ENCODE measurements around the gene PPM1K. TPM values are rescaled to one million over a fixed set of nuclear protein-coding genes. Genes with fewer than 3 reads are reported as not detected.

Gene PPM1K
- 8.2 and 9.1 TPM in 2 replicates for total RNA-seq

GRCh38 chr4:88284439-88285234 lies at the start of gene PPM1K:
Gene PPM1K, minus strand, starts transcription at chr4:88284561. Its CDS starts 5,978 bp downstream, at chr4:88278583.

Other genes starting within 250 kb of the PPM1K start
- 1.7 and 14.0 TPM in 2 replicates for gene ABCG2, start 125.9 kb downstream of the PPM1K start, total RNA-seq
- 2.9 and 3.1 TPM in 2 replicates for gene HERC6, start 94.3 kb upstream of the PPM1K start, total RNA-seq
- gene HERC5, start 172.6 kb upstream of the PPM1K start, total RNA-seq, result 0.28 and 0.63 TPM in 2 replicates
- 97.8 and 103 TPM in 2 replicates for gene PYURF, start 239.2 kb upstream of the PPM1K start, total RNA-seq

All from endothelial cell of coronary artery (primary cell).